Measurements from ENCODE around the gene TIAM2. TPM values are rescaled to one million over a fixed set of nuclear protein-coding genes. Genes with fewer than 3 reads are reported as not detected.

Gene TIAM2
- total and polyA plus RNA-seq, 9 of the 15 experiments (the other 6 are each of a cell fraction or from before 2014, with no cell fraction given) = 0.73 to 6.5 (median 4.3) TPM

DNA sequence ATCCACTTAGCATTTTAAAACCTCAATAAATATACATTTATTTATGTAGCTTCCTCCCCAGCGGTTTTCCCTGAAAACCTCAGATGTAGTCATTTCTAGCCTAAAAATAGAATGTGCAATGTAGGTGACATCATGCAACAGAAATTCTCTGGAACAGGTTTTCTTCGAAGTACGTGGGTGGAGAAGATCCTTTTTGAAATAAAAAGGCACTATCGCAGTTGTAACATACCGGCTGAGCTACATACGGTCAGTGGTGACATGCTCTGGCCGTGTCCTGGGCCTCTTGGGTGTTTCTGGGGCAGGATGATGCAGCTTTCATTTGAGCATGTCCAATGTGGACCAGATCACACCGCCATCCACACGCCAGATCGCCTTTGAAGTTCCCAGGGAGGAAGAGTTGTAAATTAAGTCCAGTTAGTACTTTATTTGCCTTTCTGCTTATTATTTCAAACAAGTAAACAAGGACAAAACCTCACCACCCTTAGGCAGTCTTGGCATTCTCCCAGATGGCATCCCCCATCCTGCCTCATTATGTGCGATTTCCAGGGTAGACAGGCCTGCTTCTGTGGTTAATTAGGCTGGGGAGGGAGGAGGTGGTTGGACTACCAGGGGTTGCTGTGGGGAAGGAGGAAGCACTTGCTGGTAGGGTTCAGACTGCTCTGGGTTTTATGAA is 159.2 kb downstream of the TIAM2 start (continued):
- TF ChIP-seq KDM1A (IDR thresholded peaks at IDR 0.05) (0 out of 4 replicates have a peak, but pooled peaks of 1 of the 2 experiments have one; percentile 17), MEF2A (IDR thresholded peaks at IDR 0.05; ENCODE audit: control insufficient read depth, low read depth, low read length) (peak; percentile 97), JUND (IDR thresholded peaks at IDR 0.05; ENCODE audit: borderline replicate concordance, low read depth, low read length) (peak; percentile 94), JUND (tag; IDR thresholded peaks at IDR 0.05; ENCODE audit: borderline replicate concordance, low read depth, low read length) (peak; percentile 87; the same call in 1 of the 3 replicates), CCNT2 (IDR thresholded peaks at IDR 0.05; ENCODE audit: borderline replicate concordance, extremely low read depth, insufficient read length, low read depth, low read length) (no peak), ARID1B (IDR thresholded peaks at IDR 0.05) (peak; percentile 71), TCF3 (CRISPR knock-in tag; IDR thresholded peaks at IDR 0.05) (peak; percentile 83), NRF1 (conservative IDR thresholded peaks at IDR 0.05 in 1 of 2, IDR thresholded peaks at IDR 0.05 in 1 of 2) (peak; percentile 63 to 69), ATF7 (IDR thresholded peaks at IDR 0.05) (peak; percentile 96), PRPF4 (IDR thresholded peaks at IDR 0.05; ENCODE audit: insufficient read depth, low read depth, low read length, poor library complexity, severe bottlenecking) (no peak), MAFK (IDR thresholded peaks at IDR 0.05; ENCODE audit: low read length) (0 out of 2 replicates have a peak, but pooled peaks have one; percentile 8), PHTF2 (CRISPR knock-in tag; IDR thresholded peaks at IDR 0.05) (no peak), SOX6 (IDR thresholded peaks at IDR 0.05) (0 out of 2 replicates have a peak, but pooled peaks have one; percentile 37), FOSL1 (tag; conservative IDR thresholded peaks at IDR 0.05) (peak; percentile 29; the same call in 1 of the 2 replicates), ZNF668 (CRISPR knock-in tag; IDR thresholded peaks at IDR 0.05) (no peak), NBN (IDR thresholded peaks at IDR 0.05; ENCODE audit: low read depth) (0 out of 2 replicates have a peak, but pooled peaks have one; percentile 43), NFIC (IDR thresholded peaks at IDR 0.05) (0 out of 2 replicates have a peak, but pooled peaks have one; percentile 10), CREBBP (IDR thresholded peaks at IDR 0.05; ENCODE audit: low read depth, low read length) (no peak)
- TF ChIP-seq, protein P1, sequence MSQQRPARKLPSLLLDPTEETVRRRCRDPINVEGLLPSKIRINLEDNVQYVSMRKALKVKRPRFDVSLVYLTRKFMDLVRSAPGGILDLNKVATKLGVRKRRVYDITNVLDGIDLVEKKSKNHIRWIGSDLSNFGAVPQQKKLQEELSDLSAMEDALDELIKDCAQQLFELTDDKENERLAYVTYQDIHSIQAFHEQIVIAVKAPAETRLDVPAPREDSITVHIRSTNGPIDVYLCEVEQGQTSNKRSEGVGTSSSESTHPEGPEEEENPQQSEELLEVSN (IDR thresholded peaks at IDR 0.05; ENCODE audit: borderline replicate concordance in 1 of 2, extremely low read depth in 1 of 2, insufficient read depth in 1 of 2, insufficient read length in 1 of 2, low read depth in 1 of 2, low read length in 1 of 2, poor library complexity in 1 of 2, severe bottlenecking in 1 of 2) = peak in 1 of 2 experiments; percentile 21
- TF ChIP-seq, protein P2, sequence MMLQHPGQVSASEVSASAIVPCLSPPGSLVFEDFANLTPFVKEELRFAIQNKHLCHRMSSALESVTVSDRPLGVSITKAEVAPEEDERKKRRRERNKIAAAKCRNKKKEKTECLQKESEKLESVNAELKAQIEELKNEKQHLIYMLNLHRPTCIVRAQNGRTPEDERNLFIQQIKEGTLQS (IDR thresholded peaks at IDR 0.05) = peak; percentile 98
- TF ChIP-seq, protein P2 (CRISPR knock-in tag; conservative IDR thresholded peaks at IDR 0.05) = 0 out of 2 replicates have a peak, but pooled peaks have one; percentile 43
- TF ChIP-seq, protein P3, sequence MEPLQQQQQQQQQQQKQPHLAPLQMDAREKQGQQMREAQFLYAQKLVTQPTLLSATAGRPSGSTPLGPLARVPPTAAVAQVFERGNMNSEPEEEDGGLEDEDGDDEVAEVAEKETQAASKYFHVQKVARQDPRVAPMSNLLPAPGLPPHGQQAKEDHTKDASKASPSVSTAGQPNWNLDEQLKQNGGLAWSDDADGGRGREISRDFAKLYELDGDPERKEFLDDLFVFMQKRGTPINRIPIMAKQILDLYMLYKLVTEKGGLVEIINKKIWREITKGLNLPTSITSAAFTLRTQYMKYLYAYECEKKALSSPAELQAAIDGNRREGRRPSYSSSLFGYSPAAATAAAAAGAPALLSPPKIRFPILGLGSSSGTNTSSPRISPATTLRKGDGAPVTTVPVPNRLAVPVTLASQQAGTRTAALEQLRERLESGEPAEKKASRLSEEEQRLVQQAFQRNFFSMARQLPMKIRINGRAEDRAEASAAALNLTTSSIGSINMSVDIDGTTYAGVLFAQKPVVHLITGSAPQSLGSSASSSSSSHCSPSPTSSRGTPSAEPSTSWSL (CRISPR knock-in tag; IDR thresholded peaks at IDR 0.05; ENCODE audit: borderline replicate concordance) = no peak

All from K562 (cell line).